K562 (cell line): ENCODE measurements around the gene ZNF107. TPM values are rescaled to one million over a fixed set of nuclear protein-coding genes. Genes with fewer than 3 reads are reported as not detected.

ENCODE experiments used
- BACH1 ChIP-seq: fragments of 200-800 bp; sonication (Bioruptor generic); IDR thresholded peaks from 2 replicates; pipeline ENCODE4 v1.6.1; 2016; ENCODE audit warnings: missing genetic modification characterization, missing compliant biosample characterization
- CREB1 ChIP-seq, 2 experiments: sonication (generic) in 1 of 2; formaldehyde crosslinking in 1 of 2; IDR thresholded peaks; 2 replicates each; pipeline versions ENCODE4 v1.6.1 to v1.8.0; 2012 to 2022; ENCODE audit warnings: inconsistent platforms in 1 of 2, mild to moderate bottlenecking in 1 of 2, missing genetic modification reagents in 1 of 2, moderate library complexity in 1 of 2
- KDM5B ChIP-seq: fragments of 200-600 bp; sonication (generic); IDR thresholded peaks from 2 replicates; pipeline ENCODE4 v1.6.1; 2012; ENCODE audit warnings: low read depth, mild to moderate bottlenecking, moderate library complexity, low read length, control low read depth, inconsistent platforms; ENCODE audit not compliant: insufficient replicate concordance
- NCOA2 ChIP-seq, 2 experiments: fragments of 450-650 bp; IDR thresholded peaks; 2 replicates each; pipeline ENCODE4 v1.6.1; 2018; ENCODE audit warnings: mild to moderate bottlenecking in 2 of 2, moderate library complexity in 1 of 2; ENCODE audit not compliant: partially characterized antibody in 2 of 2
- NFIX ChIP-seq: fragments of 250-450 bp; sonication (Bioruptor Pico); IDR thresholded peaks from 2 replicates; pipeline ENCODE4 v1.4.0; 2020; ENCODE audit warnings: low read depth, mild to moderate bottlenecking, moderate library complexity
- NRF1 ChIP-seq, 2 experiments: fragments of 450-650 bp; IDR thresholded peaks in 1 of 2; conservative IDR thresholded peaks in 1 of 2; 2 replicates each; pipeline ENCODE4 v1.6.1; 2014; ENCODE audit warnings: mild to moderate bottlenecking in 2 of 2
- ZC3H8 ChIP-seq: fragments of 450-650 bp; IDR thresholded peaks from 2 replicates; pipeline ENCODE4 v1.6.1; 2017
- ZNF124 ChIP-seq: sonication (generic); formaldehyde crosslinking; IDR thresholded peaks from 2 replicates; pipeline ENCODE4 v1.8.1; 2022; ENCODE audit warnings: missing genetic modification reagents
- ZNF140 ChIP-seq: fragments of 250-450 bp; sonication (Bioruptor Pico); IDR thresholded peaks from 2 replicates; pipeline ENCODE4 v1.8.0; 2021; ENCODE audit warnings: moderate library complexity, mild to moderate bottlenecking, inconsistent platforms
- ZNF174 ChIP-seq: fragments of 250-450 bp; sonication (Bioruptor Pico); IDR thresholded peaks from 2 replicates; pipeline ENCODE4 v1.4.0; 2020; ENCODE audit warnings: mild to moderate bottlenecking
- ZNF217 ChIP-seq: sonication (generic); formaldehyde crosslinking; IDR thresholded peaks from 2 replicates; pipeline ENCODE4 v1.8.0; 2022; ENCODE audit warnings: mild to moderate bottlenecking, missing genetic modification reagents
- ZNF347 ChIP-seq: fragments of 450-650 bp; formaldehyde crosslinking; IDR thresholded peaks from 2 replicates; pipeline ENCODE4 v1.4.0; 2020; ENCODE audit warnings: low read depth, mild to moderate bottlenecking, moderate library complexity
- polyA plus RNA-seq, 8 experiments: library from polyadenylated mRNA; depleted of rRNA in 4 of 8; stranded (reverse) in 5 of 8; unstranded in 3 of 8; fragments of >200 nt; fragmentation: Nextera tagmentation in 2 of 8; fragmentation: Illumina TruSeq in 1 of 8; extraction: Ambion mirVana in 2 of 8; extraction: Trizol in 1 of 8; gene quantifications; 2 replicates each; pipeline versions ENCODE4 v1.2.1 to v1.2.3, GENCODE V29; 2011 to 2014; ENCODE audit warnings: inconsistent platforms in 1 of 8, missing spikeins in 1 of 8
- total RNA-seq, 7 experiments: library from RNA; depleted of rRNA in 6 of 7; stranded (reverse); fragments of >200 nt in 6 of 7; fragmentation: Illumina TruSeq in 2 of 7; extraction: Trizol in 2 of 7; gene quantifications; 2 replicates each; pipeline versions ENCODE4 v1.2.1 to v1.2.3, GENCODE V29; 2011 to 2021; ENCODE audit warnings: low replicate concordance in 1 of 7
- TF ChIP-seq, protein P1 (sequence below), 2 experiments: fragments of 450-650 bp in 1 of 2; sonication (generic) in 1 of 2; formaldehyde crosslinking in 1 of 2; IDR thresholded peaks; 2 replicates each; pipeline versions ENCODE4 v1.7.1 to v1.9.0; 2016 to 2022; ENCODE audit warnings: inconsistent platforms in 1 of 2, mild to moderate bottlenecking in 1 of 2, missing genetic modification reagents in 1 of 2
- TF ChIP-seq, protein P2 (sequence below): sonication (generic); formaldehyde crosslinking; IDR thresholded peaks from 2 replicates; pipeline ENCODE4 v1.8.1; 2022; ENCODE audit warnings: missing genetic modification reagents
- TF ChIP-seq, protein P3 (sequence below): fragments of 250-450 bp; sonication (Bioruptor Pico); IDR thresholded peaks from 2 replicates; pipeline ENCODE4 v1.5.0; 2020; ENCODE audit warnings: mild to moderate bottlenecking, borderline replicate concordance

Gene ZNF107
- total and polyA plus RNA-seq, 9 of the 15 experiments (the other 6 are each of a cell fraction or from before 2014, with no cell fraction given) = 2.4 to 14.2 (median 7.9) TPM

DNA sequence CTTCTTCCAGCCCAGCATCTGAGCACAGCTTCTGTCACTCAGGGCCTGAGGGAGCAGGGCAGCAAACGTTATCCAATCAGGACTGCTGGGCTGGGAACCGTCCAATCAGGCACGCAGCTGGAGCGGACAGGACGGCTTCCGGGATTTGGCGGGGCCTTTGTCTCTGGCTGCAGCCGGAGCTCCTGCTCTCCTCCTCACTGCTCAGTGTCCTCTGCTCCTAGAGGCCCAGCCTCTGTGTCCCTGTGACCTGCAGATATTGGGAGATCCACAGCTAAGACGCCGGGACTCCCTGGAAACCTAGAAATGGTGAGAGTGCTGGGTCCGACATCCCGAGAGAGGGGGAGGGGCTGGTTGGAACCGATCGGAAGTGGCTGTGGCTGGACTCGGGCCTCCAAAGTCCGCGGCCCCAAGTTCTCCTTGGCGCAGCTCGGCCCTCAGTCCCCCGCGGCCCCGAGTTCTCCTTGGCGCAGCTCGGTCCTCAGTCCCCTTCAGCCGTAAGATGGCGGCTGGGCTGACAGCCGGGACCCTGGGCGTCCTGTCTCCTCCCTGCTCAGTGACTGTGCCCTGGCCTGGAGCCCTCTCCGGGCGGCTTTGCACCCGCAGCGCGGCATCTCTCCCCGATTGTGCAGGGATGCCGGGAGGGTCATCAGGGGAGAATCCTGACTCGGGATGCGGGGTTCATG lies at the start of gene ZNF107 (continued):
- TF ChIP-seq, protein P1, sequence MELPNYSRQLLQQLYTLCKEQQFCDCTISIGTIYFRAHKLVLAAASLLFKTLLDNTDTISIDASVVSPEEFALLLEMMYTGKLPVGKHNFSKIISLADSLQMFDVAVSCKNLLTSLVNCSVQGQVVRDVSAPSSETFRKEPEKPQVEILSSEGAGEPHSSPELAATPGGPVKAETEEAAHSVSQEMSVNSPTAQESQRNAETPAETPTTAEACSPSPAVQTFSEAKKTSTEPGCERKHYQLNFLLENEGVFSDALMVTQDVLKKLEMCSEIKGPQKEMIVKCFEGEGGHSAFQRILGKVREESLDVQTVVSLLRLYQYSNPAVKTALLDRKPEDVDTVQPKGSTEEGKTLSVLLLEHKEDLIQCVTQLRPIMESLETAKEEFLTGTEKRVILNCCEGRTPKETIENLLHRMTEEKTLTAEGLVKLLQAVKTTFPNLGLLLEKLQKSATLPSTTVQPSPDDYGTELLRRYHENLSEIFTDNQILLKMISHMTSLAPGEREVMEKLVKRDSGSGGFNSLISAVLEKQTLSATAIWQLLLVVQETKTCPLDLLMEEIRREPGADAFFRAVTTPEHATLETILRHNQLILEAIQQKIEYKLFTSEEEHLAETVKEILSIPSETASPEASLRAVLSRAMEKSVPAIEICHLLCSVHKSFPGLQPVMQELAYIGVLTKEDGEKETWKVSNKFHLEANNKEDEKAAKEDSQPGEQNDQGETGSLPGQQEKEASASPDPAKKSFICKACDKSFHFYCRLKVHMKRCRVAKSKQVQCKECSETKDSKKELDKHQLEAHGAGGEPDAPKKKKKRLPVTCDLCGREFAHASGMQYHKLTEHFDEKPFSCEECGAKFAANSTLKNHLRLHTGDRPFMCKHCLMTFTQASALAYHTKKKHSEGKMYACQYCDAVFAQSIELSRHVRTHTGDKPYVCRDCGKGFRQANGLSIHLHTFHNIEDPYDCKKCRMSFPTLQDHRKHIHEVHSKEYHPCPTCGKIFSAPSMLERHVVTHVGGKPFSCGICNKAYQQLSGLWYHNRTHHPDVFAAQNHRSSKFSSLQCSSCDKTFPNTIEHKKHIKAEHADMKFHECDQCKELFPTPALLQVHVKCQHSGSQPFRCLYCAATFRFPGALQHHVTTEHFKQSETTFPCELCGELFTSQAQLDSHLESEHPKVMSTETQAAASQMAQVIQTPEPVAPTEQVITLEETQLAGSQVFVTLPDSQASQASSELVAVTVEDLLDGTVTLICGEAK (IDR thresholded peaks at IDR 0.05) = peak; percentile 51; the same call in 1 of the 2 replicates
- TF ChIP-seq, protein P1 (CRISPR knock-in tag; IDR thresholded peaks at IDR 0.05) = no peak
- TF ChIP-seq ZNF124 (CRISPR knock-in tag) (no peak), ZNF217 (CRISPR knock-in tag) (no peak), NRF1 (conservative IDR thresholded peaks at IDR 0.05 in 1 of 2, IDR thresholded peaks at IDR 0.05 in 1 of 2) (peak; percentile 49 to 58), CREB1 (IDR thresholded peaks at IDR 0.05) (no peak), CREB1 (CRISPR knock-in tag; IDR thresholded peaks at IDR 0.05) (no peak), ZNF174 (CRISPR knock-in tag) (no peak), KDM5B (peak; percentile 79), ZNF347 (CRISPR knock-in tag) (no peak), ZC3H8 (no peak), NFIX (CRISPR knock-in tag) (no peak), ZNF140 (no peak), BACH1 (tag) (no peak), NCOA2 (IDR thresholded peaks at IDR 0.05; ENCODE audit: partially characterized antibody in 2 of 2) (no peak)
- TF ChIP-seq, protein P2, sequence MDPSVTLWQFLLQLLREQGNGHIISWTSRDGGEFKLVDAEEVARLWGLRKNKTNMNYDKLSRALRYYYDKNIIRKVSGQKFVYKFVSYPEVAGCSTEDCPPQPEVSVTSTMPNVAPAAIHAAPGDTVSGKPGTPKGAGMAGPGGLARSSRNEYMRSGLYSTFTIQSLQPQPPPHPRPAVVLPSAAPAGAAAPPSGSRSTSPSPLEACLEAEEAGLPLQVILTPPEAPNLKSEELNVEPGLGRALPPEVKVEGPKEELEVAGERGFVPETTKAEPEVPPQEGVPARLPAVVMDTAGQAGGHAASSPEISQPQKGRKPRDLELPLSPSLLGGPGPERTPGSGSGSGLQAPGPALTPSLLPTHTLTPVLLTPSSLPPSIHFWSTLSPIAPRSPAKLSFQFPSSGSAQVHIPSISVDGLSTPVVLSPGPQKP = no peak
- TF ChIP-seq, protein P3, sequence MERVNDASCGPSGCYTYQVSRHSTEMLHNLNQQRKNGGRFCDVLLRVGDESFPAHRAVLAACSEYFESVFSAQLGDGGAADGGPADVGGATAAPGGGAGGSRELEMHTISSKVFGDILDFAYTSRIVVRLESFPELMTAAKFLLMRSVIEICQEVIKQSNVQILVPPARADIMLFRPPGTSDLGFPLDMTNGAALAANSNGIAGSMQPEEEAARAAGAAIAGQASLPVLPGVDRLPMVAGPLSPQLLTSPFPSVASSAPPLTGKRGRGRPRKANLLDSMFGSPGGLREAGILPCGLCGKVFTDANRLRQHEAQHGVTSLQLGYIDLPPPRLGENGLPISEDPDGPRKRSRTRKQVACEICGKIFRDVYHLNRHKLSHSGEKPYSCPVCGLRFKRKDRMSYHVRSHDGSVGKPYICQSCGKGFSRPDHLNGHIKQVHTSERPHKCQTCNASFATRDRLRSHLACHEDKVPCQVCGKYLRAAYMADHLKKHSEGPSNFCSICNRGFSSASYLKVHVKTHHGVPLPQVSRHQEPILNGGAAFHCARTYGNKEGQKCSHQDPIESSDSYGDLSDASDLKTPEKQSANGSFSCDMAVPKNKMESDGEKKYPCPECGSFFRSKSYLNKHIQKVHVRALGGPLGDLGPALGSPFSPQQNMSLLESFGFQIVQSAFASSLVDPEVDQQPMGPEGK = no peak
